ENCODE data around the gene NOLC1. TPM values are rescaled to one million over a fixed set of nuclear protein-coding genes. Genes with fewer than 3 reads are reported as not detected.

The NOLC1 gene
- total and polyA plus RNA-seq, 2 of the 13 experiments (the other 11 are each of a cell fraction or from before 2014, with no cell fraction given): 50.6 to 81.0 TPM

DNA sequence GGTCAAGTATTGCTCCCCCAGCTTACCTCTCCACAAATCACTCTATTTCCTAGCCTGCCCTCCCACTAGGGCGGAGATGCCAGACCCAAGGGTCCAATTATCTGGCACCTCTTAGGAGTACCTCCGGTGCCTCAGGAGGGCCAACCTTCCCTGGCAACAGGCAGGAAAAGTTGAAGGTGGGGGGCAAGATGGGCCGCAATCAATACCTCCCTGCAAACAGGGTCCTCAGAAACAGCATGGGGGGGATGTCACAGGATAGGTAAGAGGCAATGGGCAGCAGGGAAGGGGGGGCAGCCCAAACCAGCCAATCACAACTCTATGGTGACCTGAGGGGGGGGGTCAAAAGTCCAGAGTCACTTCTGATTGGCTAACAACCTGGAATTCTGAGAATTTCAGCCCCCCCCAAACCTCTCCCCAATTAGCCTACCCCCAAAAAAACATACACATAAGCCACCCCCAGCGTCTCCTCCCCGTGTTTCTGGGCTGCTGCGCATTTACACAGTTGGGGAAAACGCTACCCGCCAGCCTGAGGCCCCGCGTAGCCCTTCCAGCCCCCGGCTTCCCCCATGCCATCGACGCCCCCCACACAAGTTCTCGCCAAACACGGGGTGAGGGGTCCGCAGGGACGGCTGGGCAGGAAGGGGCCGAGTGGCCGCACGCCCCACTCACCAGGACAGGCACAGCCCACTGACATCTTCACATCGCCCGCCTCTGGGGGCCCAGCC lies 32.6 kb upstream of the NOLC1 start (continued):
- TF ChIP-seq TEF (CRISPR knock-in tag; IDR thresholded peaks at IDR 0.05): no peak
- TF ChIP-seq, protein P1, sequence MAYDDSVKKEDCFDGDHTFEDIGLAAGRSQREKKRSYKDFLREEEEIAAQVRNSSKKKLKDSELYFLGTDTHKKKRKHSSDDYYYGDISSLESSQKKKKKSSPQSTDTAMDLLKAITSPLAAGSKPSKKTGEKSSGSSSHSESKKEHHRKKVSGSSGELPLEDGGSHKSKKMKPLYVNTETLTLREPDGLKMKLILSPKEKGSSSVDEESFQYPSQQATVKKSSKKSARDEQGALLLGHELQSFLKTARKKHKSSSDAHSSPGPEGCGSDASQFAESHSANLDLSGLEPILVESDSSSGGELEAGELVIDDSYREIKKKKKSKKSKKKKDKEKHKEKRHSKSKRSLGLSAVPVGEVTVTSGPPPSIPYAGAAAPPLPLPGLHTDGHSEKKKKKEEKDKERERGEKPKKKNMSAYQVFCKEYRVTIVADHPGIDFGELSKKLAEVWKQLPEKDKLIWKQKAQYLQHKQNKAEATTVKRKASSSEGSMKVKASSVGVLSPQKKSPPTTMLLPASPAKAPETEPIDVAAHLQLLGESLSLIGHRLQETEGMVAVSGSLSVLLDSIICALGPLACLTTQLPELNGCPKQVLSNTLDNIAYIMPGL (CRISPR knock-in tag; IDR thresholded peaks at IDR 0.05; ENCODE audit: borderline replicate concordance in 1 of 2, low read depth in 1 of 2): no peak
- TF ChIP-seq PHF21A (CRISPR knock-in tag; IDR thresholded peaks at IDR 0.05): peak; percentile 57
- TF ChIP-seq ZSCAN29 (CRISPR knock-in tag; conservative IDR thresholded peaks at IDR 0.05): no peak
- no peak for TF ChIP-seq ZNF879 (CRISPR knock-in tag; IDR thresholded peaks at IDR 0.05)
- no peak for TF ChIP-seq ATF7-NPFF (CRISPR knock-in tag; IDR thresholded peaks at IDR 0.05; ENCODE audit: low read depth)
- TF ChIP-seq, protein P2, sequence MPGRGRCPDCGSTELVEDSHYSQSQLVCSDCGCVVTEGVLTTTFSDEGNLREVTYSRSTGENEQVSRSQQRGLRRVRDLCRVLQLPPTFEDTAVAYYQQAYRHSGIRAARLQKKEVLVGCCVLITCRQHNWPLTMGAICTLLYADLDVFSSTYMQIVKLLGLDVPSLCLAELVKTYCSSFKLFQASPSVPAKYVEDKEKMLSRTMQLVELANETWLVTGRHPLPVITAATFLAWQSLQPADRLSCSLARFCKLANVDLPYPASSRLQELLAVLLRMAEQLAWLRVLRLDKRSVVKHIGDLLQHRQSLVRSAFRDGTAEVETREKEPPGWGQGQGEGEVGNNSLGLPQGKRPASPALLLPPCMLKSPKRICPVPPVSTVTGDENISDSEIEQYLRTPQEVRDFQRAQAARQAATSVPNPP (CRISPR knock-in tag; IDR thresholded peaks at IDR 0.05): no peak
- TF ChIP-seq NFYC (CRISPR knock-in tag; IDR thresholded peaks at IDR 0.05): peak; percentile 68
- no peak for TF ChIP-seq DDIT3 (CRISPR knock-in tag; IDR thresholded peaks at IDR 0.05)
- no peak for TF ChIP-seq ZNF775 (CRISPR knock-in tag; IDR thresholded peaks at IDR 0.05; ENCODE audit: borderline replicate concordance)
- no peak for TF ChIP-seq SSRP1 (CRISPR knock-in tag; IDR thresholded peaks at IDR 0.05)
- no peak for TF ChIP-seq ZBTB8A (CRISPR knock-in tag; IDR thresholded peaks at IDR 0.05; ENCODE audit: borderline replicate concordance, low read depth)
- TF ChIP-seq ZNF788 (CRISPR knock-in tag; IDR thresholded peaks at IDR 0.05; ENCODE audit: borderline replicate concordance): 0 out of 2 replicates have a peak, but pooled peaks have one; percentile 9
- no peak for TF ChIP-seq RFX1 (IDR thresholded peaks at IDR 0.05)
- TF ChIP-seq KDM6A (CRISPR knock-in tag; IDR thresholded peaks at IDR 0.05; ENCODE audit: low read depth): no peak
- TF ChIP-seq PHF20 (CRISPR knock-in tag; IDR thresholded peaks at IDR 0.05): no peak
- peak; percentile 7; the same call in 1 of the 2 replicates for TF ChIP-seq MTA1 (CRISPR knock-in tag; IDR thresholded peaks at IDR 0.05; ENCODE audit: borderline replicate concordance)
- TF ChIP-seq ESRRA (CRISPR knock-in tag; IDR thresholded peaks at IDR 0.05; ENCODE audit: low read depth): 0 out of 2 replicates have a peak, but pooled peaks have one; percentile 6
- TF ChIP-seq LCORL (IDR thresholded peaks at IDR 0.05): no peak
- TF ChIP-seq LCORL (CRISPR knock-in tag; IDR thresholded peaks at IDR 0.05): peak; percentile 65
- TF ChIP-seq PHB2 (IDR thresholded peaks at IDR 0.05; ENCODE audit: partially characterized antibody): no peak
- no peak for TF ChIP-seq ZNF34 (CRISPR knock-in tag; IDR thresholded peaks at IDR 0.05; ENCODE audit: borderline replicate concordance)
- TF ChIP-seq ZNF143 (CRISPR knock-in tag; IDR thresholded peaks at IDR 0.05): 0 out of 2 replicates have a peak, but pooled peaks have one; percentile 6
- no peak for TF ChIP-seq FOXJ3 (CRISPR knock-in tag; IDR thresholded peaks at IDR 0.05; ENCODE audit: borderline replicate concordance)
- peak; percentile 45 for TF ChIP-seq TEAD3 (CRISPR knock-in tag; optimal IDR thresholded peaks at IDR 0.05; ENCODE audit: borderline replicate concordance)
- no peak for TF ChIP-seq GABPB1 (CRISPR knock-in tag; IDR thresholded peaks at IDR 0.05)

All from HepG2 (cell line).